K562 treated with DMSO at 1 percent for 48 hours (cell line): ENCODE results near the gene C11orf65. TPM values are rescaled to one million over a fixed set of nuclear protein-coding genes. Genes with fewer than 3 reads are reported as not detected.

Source experiments
- total RNA-seq: library from RNA; unstranded; fragments of 300-600 nt; gene quantifications from 2 replicates; pipeline ENCODE4 v1.2.3, GENCODE V29; 2022; ENCODE audit warnings: low replicate concordance; ENCODE audit errors: extremely low read depth

The C11orf65 gene, protein sequence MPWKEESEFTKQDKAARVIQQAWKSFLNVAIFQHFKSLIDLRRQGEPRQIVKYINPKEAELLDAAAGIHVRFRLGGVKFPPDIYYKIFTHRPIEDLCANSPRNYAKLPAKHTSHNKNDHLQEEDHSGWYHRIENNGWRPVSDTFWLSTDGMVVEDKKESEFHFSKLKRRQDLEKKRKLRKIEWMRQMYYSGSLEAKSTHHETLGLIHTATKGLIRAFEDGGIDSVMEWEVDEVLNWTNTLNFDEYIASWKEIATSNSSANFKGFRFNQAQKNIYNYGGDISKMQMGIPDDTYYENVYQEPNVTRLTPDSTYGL
- total RNA-seq = not detected in 2 replicates

DNA sequence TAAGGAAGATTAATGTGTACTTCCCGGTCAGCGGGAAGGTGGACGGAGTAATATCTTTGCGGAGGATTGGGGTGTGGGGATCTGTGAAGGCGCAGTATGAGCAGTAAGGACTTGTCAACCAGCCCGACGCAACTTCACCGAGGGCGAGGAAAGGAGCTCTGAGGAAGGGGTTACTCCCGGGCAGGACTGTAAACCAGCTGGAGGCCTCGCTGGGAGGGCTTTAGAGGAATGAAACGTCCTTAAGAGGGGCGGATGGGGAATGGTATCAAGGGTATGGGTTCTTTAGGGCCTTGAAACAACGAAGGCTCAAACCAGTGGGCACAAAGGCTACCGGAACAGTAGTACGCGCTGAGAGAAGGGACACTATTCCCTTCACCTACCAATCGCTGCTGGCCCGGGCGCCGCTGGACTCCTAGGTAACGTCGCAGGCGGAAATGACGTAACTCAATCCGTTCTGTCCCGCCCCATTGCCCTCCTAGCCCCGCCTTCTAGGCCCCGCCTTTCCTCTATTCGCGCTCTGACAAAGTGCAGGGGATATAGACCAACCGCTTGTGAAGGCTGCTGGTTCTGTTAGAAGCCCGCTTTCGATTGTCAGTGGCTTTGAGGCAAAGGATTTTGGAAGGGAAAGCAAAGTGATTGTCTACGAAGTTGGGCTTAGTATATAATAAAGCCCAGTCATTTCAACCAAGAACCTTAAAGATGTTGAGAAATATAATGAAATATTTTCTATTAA lies at the start of gene C11orf65:
C11orf65 (minus strand) TSS at position 439 of the 733 bp plus-strand sequence. CDS start 5,970 bp downstream, outside the sequence.

DNA sequence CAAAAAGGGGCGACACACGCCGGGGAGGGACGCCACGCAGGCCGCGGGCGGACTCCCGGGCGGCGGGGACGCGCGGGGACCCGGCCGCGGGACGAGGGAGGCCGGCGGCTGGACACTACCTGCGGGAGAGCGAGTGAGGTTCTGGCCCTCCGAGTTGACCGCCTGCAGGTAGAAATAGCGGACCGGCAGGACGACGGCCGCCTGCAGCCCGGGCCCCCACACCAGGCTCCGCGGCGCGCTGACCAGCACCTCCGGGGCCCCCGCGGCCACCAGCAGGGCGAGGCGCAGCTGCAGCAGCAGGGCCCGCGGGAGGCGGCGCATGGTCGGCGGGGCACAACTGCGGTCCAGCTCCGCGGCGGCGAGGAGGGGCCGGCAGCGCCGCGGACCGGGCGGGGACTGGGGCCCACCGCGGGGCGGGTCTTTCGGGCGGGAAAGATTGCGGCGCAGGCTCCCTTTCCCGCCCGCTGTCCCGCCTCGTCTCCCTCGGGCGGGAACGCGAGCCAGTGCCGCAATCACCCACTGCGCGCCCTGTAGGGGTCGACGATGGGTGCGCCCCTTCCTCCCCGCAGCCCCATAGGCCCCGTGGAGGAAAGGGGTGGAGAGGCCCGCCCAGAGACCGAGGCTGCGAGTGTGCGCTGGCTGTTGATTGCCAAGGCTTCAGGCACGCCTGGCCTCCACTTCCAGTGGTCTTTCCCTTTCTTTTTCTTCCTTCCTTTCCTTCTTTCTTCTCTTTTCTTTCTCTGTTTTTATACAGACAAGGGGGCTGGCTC lies 30.9 kb upstream of the C11orf65 start, which contains the start of gene POGLUT3:
POGLUT3 (minus strand) TSS at position 339 of the 770 bp plus-strand sequence; CDS start at position 321, 18 bp downstream.

Other genes starting within 250 kb of the C11orf65 start
- gene NPAT, start 244.9 kb downstream of the C11orf65 start, total RNA-seq = not detected in 2 replicates
- gene ATM, start 244.5 kb downstream of the C11orf65 start, total RNA-seq = not detected in 2 replicates
- not detected in 2 replicates for gene POGLUT3, start 30.9 kb upstream of the C11orf65 start, total RNA-seq
- not detected in 2 replicates for gene EXPH5, start 126.2 kb upstream of the C11orf65 start, total RNA-seq
- gene DDX10, start 197.5 kb upstream of the C11orf65 start, total RNA-seq = not detected in 2 replicates